ENCODE results near the gene A2M. TPM values are rescaled to one million over a fixed set of nuclear protein-coding genes. Genes with fewer than 3 reads are reported as not detected.

The A2M gene
- total RNA-seq, 1 donor from 2014 or later: 1.2 TPM

DNA sequence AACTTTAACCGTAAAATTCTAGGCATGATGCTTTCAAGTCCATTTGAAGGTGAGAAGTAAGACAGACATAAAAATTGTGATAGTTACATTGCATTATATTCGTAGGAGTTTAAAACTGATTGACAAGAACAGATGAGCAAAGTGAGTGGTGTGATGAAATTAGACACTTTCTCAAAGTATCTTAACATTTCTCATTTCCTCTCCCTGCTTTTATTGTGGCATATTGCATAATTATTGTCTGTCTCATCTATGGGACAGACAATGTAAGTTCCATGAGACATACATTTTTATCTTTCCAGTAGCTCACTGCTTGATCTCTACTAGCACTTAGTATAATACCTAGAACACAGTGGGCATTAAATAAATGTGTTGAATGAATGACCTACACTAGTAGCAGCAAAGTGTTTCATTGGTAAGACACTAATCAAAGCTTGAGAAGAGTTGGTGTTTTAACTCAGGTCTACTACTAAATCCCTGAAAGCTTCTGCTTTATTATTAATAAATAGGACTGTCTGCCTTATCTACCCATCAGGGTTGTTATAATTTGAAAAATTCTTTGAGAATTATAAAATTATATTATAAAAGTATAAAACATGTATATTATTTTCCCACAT lies 19.0 kb downstream of the A2M start:
- H3K36me3 Mint-ChIP-seq (ENCODE audit: unreplicated experiment): no peaks in the 10 kb centered on the region
- H3K9me3 Mint-ChIP-seq (ENCODE audit: unreplicated experiment): no peaks in the 10 kb centered on the region
- no peak for DNase-seq (ENCODE audit: extremely low spot score, unreplicated experiment)
- H3K27me3 Mint-ChIP-seq (ENCODE audit: unreplicated experiment): no peaks in the 10 kb centered on the region
- no peak overlapping the region for H3K4me3 Mint-ChIP-seq (ENCODE audit: unreplicated experiment)
- no peak overlapping the region for H3K27ac Mint-ChIP-seq (ENCODE audit: unreplicated experiment)
- no peaks in the 10 kb centered on the region for H3K4me1 Mint-ChIP-seq (ENCODE audit: unreplicated experiment)
- TF ChIP-seq, protein P1, sequence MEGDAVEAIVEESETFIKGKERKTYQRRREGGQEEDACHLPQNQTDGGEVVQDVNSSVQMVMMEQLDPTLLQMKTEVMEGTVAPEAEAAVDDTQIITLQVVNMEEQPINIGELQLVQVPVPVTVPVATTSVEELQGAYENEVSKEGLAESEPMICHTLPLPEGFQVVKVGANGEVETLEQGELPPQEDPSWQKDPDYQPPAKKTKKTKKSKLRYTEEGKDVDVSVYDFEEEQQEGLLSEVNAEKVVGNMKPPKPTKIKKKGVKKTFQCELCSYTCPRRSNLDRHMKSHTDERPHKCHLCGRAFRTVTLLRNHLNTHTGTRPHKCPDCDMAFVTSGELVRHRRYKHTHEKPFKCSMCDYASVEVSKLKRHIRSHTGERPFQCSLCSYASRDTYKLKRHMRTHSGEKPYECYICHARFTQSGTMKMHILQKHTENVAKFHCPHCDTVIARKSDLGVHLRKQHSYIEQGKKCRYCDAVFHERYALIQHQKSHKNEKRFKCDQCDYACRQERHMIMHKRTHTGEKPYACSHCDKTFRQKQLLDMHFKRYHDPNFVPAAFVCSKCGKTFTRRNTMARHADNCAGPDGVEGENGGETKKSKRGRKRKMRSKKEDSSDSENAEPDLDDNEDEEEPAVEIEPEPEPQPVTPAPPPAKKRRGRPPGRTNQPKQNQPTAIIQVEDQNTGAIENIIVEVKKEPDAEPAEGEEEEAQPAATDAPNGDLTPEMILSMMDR (IDR thresholded peaks at IDR 0.05): no peak

DNA sequence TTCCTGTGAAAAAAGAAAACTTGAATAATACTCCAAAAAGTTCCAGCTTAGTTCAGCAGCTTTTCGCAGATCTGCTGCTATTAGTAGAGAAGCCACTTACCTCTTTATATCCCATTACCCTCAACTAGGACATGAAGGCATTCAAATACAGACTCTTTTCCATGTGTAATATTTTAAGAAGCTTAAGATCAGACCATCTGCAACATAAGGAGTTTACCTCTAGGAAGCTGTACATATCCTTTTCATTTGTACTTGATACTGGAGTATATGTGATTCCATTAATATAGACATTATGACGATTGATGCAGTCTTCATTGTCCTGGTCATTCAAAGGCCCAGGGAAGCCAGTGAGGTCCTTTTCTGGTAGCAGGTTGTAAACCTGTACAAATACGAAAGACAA lies 20.4 kb downstream of the A2M start:
- Mint-ChIP-seq H3K4me3 (ENCODE audit: unreplicated experiment) (no peak overlapping the region), H3K27ac (ENCODE audit: unreplicated experiment) (no peak overlapping the region), H3K27me3 (ENCODE audit: unreplicated experiment) (no peaks in the 10 kb centered on the region), H3K9me3 (ENCODE audit: unreplicated experiment) (no peaks in the 10 kb centered on the region), H3K4me1 (ENCODE audit: unreplicated experiment) (no peaks in the 10 kb centered on the region), H3K36me3 (ENCODE audit: unreplicated experiment) (no peaks in the 10 kb centered on the region)
- TF ChIP-seq, protein P1 (IDR thresholded peaks at IDR 0.05): no peak
- no peak for DNase-seq (ENCODE audit: extremely low spot score, unreplicated experiment)

- Mint-ChIP-seq H3K27me3 (ENCODE audit: unreplicated experiment) (no peaks in the 10 kb centered on the region), H3K4me3 (ENCODE audit: unreplicated experiment) (no peak overlapping the region), H3K27ac (ENCODE audit: unreplicated experiment) (no peak overlapping the region), H3K36me3 (ENCODE audit: unreplicated experiment) (no peaks in the 10 kb centered on the region), H3K4me1 (ENCODE audit: unreplicated experiment) (no peaks in the 10 kb centered on the region), H3K9me3 (ENCODE audit: unreplicated experiment) (no peaks in the 10 kb centered on the region)
- no peak for DNase-seq (ENCODE audit: extremely low spot score, unreplicated experiment)
- TF ChIP-seq, protein P1 (IDR thresholded peaks at IDR 0.05): no peak
Measured at GRCh38 chr12:9094512-9095206, 21.1 kb downstream of the A2M start.

- Mint-ChIP-seq H3K27me3 (ENCODE audit: unreplicated experiment) (peaks cover 3% of the 10 kb centered on the region), H3K4me1 (ENCODE audit: unreplicated experiment) (no peaks in the 10 kb centered on the region), H3K36me3 (ENCODE audit: unreplicated experiment) (no peaks in the 10 kb centered on the region), H3K9me3 (ENCODE audit: unreplicated experiment) (no peaks in the 10 kb centered on the region), H3K4me3 (ENCODE audit: unreplicated experiment) (no peak overlapping the region), H3K27ac (ENCODE audit: unreplicated experiment) (no peak overlapping the region)
- TF ChIP-seq, protein P1 (IDR thresholded peaks at IDR 0.05): no peak
- DNase-seq (ENCODE audit: extremely low spot score, unreplicated experiment): no peak
Measured at GRCh38 chr12:9091891-9092598, 23.7 kb downstream of the A2M start.

GRCh38 chr12:9090220-9090619 lies 25.5 kb downstream of the A2M start:
- Mint-ChIP-seq H3K36me3 (ENCODE audit: unreplicated experiment) (no peaks in the 10 kb centered on the region), H3K27ac (ENCODE audit: unreplicated experiment) (no peak overlapping the region), H3K4me1 (ENCODE audit: unreplicated experiment) (no peaks in the 10 kb centered on the region), H3K9me3 (ENCODE audit: unreplicated experiment) (no peaks in the 10 kb centered on the region), H3K4me3 (ENCODE audit: unreplicated experiment) (no peak overlapping the region), H3K27me3 (ENCODE audit: unreplicated experiment) (peaks cover 4% of the 10 kb centered on the region)
- no peak for DNase-seq (ENCODE audit: extremely low spot score, unreplicated experiment)
- TF ChIP-seq, protein P1 (IDR thresholded peaks at IDR 0.05): no peak
